GM19023 (cell line): Measurements from ENCODE around the gene C15orf39.
"Not testable (repeated sequence)": the region's sequence is repeated elsewhere in the genome, so short reads cannot be mapped to it uniquely, and the experiment has no call there.

Source experiments
- ATAC-seq: cut with Tn5 transposase; IDR thresholded peaks from one replicate; pipeline ENCODE4 v1.9.1; 2021; ENCODE audit warnings: mild to moderate bottlenecking, moderate library complexity; ENCODE audit not compliant: unreplicated experiment

Gene C15orf39

DNA sequence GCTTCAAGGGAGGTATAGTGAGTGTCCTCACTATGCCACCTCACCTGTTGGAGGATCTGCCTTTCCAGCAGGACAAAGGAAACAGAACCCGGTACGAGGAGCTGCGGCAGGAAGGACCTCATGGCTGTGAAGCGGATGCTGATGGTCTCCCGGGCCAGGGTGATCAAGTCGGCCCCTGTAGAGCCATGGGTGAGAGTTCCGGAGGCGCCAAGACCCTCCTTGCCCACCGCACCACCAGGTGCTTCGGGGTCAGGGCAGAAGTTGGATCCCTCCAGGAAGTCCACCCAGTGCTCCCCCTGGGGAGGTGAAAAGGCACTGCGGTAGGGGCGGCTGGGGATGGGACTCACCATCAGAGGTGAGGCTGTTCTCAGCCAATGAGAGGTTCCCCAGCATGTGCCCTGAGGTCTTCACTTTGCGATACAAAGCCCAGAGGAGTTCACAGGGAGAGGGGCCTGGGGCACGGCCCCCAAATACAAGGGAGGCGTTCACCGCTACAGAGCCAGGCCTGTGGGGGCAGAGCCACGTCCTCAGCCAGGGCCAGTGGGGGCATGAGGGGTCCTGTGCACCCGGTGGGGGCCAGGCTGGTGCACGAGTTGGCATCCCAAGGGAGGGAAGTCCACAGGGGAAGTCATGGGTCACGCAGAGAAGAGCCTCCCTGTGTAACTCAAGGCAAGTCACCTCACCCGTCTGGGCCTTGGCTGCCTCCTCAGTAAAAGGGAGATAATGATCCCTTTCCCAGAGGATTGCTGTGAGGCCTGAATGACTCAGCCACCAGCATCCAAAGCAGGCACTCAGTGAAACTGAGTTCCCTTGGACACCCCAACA, 27.7 kb downstream of the C15orf39 start:
- no peak for ATAC-seq

- no peak for ATAC-seq
Observed at GRCh38 chr15:75230016-75230343, 28.3 kb downstream of the C15orf39 start.

DNA sequence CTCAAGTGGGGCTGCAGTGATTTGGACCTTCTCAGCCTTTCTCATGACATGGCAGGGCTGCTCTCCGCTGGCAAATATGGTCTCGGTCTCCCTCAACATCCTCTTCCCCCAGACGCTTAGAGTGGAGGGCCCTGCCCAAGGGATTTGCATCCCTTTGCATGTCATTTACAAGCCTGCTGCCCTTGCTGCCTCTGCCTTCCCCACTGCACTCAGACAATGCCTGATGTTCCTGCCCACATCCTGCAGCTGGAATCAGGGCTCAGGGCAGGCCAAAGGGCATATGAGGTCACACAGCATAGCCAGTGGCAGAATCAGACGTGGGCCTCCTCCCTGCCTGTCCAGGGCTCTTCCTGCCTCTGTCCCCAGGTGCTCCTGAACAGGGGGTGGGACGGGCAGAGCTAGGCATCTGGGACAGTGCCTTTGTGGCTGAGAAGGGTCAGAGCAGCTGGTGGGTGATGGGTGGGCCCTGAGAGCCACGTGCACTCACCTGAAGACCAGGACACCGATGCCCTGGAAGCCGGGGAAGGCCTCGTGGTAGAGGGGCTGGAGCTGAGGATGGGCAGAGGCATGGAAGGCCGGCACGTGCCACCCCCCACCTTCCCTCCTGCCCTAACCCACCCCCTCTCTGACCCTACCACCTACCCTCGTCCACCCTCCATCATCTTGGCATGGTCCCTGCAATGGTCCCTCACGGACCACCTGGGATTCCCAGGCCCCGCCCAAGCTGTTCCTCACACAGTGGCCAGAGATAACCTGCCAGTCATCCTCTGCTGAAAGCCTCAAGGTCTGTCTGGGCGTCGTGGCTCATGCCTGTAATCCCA, 29.1 kb downstream of the C15orf39 start:
- no peak for ATAC-seq

- ATAC-seq: no peak
Observed at GRCh38 chr15:75231836-75232235, 30.2 kb downstream of the C15orf39 start.

GRCh38 chr15:75232252-75232813, 30.7 kb downstream of the C15orf39 start:
- no peak for ATAC-seq

GRCh38 chr15:75232826-75233503, 31.3 kb downstream of the C15orf39 start:
- no peak for ATAC-seq

GRCh38 chr15:75233504-75234190, 32.0 kb downstream of the C15orf39 start:
- no peak for ATAC-seq

GRCh38 chr15:75234191-75234810, 32.6 kb downstream of the C15orf39 start:
- no peak for ATAC-seq

DNA sequence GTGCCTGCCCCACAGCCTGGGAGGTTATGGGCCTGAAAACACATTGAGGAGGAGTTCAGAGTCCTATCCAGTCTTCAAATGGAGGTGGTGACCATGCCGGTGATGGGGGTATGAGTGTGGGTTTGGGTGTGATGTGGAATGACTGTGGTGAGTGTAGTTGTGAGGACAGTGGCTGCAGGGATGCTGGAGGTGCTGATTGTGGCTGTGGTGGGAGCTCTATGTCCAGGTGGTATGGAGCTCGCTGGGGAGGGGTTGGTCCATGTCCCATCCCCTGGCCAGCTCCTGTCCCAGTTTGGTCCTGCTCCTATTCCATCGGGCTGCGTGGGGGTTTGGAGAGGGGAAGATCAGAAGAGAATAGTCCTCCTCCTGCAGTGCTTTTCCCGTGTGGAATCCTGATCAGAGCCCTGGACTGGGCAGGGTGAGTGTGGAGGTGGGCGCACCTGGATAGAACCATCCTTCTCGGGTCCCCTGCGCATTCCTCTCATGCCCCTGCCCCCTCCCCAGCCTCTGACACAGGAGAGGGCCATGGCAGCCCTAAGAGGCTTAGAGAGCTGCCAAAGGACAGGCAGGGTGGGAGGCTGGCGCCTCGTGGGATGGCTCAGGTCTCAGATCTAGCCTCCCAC, 33.5 kb downstream of the C15orf39 start:
- no peak for ATAC-seq

DNA sequence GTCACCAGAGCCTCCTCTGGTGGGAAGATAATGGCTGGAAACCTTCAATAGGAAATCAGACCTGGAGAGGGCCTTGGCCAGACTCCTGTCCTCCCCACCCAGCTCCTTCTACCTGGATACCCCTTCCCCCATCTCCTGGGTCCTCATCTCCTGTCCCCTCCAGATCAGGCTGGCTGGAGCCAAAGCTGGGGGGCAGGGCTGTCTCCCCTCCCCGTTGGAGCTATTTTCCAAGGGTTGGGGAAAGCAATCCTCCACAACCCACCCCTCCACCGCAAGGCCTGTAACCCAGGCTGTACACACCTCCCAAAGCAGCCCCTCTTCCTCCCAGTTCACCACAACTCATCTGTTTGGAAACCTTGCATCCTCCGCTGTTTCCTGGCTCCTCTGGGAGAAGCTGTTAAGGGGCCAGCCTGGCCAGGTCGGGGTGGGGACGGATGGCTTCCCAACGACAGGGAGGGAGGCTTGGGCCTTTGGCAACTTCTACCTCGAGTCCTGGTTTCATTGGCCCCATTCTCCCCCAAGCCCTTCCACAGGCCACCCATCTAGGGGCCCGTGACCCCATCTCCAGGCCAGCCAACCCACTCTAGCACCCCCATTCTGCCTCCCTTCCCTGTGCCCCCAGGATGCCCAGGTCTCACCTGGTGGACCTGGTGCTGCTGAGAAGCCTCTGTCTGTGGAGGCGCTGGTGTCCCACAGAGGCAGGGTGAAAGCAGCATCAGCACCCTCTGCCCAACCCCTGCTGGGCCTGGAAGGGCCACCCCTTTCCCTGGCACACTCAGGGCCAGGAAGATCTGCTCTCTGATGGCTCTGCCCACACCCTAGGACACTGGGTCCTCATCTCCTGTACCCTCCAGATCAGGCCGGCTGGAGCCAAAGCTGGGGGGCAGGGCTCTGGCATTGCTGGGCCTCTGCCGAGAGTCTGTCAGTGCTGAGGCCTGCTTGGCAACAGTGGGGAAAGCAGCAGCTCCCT, 34.4 kb downstream of the C15orf39 start:
- ATAC-seq: no peak

- no peak for ATAC-seq
Observed at GRCh38 chr15:75237316-75237982, 35.8 kb downstream of the C15orf39 start.

DNA sequence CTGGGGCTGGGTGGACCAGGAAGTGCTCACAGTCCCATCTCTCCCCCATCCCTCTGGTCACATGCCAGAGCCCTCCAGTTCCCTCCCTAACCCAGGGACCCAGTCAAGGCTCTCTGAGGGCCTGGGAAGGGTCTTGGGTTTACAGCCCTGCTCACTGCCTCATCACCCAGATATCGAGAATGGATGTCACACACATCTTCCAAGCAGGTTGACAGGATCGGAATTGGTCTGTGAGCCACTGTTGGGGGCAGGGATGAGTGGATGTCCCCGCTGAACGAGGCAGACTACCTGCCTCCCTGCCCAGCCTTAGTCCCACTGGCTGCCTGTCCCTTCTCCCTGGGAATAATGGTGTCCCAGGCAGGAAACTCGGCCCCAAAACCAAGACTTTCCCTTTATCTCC, 36.5 kb downstream of the C15orf39 start:
- ATAC-seq: no peak

DNA sequence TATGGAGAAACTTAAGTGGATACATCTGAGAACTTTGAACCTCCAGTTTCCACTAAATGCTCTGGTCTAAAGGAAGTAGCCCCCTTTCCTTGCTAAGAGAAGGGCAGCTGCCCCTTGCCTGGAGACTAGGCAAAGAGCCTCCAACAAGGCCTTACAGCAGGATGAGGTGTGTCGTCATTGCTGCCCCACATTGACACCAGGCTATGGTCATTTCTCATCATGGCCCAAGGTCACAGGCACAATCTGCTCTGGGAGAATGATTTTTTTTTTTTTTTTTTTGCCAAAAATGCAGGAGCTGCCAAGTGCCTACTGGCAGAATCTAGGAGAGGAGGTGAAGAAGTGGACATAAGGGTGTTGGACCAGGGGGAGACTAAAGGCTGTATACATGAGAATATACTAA, 44.1 kb downstream of the C15orf39 start:
- ATAC-seq: not testable (repeated sequence)

DNA sequence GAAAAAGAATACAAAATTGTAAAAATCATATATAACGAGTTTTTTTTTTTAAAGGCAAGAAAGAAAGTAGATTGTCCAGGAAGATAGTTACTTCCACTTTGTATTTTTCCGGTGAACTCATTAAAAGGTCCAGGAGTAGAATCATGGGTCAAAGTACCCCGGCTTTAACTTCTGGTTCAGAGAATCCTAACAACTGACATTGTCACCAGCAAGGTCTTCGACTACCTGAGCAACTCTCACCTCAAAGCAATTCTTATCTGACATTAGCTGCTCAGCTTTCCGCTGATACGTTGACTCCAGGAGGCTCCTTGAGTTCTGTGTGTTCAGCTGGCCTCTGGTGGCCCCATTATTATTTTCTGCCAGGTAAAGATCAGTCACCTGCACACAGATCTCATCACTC, 47.3 kb downstream of the C15orf39 start:
- ATAC-seq: not testable (repeated sequence)

- no peak for ATAC-seq
Observed at GRCh38 chr15:75249726-75250125, 48.0 kb downstream of the C15orf39 start.

GRCh38 chr15:75251343-75251742, 49.7 kb downstream of the C15orf39 start:
- not testable (repeated sequence) for ATAC-seq

DNA sequence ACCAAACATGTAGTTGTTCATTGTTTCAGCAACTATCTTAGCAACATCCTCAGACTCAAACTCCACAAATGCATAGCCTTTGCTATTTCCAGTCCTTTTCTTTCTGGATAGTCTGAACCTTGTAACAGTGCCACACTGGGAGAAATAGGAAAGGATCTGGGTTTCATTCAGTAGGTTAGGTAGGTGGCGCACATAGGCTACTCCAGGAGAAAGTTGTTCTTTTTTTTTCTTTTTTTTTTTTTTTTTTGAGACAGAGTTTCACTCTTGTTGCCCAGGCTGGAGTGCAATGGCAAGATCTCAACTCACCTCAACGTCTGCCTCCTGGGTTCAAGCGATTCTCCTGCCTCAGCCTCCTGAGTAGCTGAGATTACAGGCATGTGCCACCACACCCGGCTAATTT, 50.6 kb downstream of the C15orf39 start:
- ATAC-seq: not testable (repeated sequence)

DNA sequence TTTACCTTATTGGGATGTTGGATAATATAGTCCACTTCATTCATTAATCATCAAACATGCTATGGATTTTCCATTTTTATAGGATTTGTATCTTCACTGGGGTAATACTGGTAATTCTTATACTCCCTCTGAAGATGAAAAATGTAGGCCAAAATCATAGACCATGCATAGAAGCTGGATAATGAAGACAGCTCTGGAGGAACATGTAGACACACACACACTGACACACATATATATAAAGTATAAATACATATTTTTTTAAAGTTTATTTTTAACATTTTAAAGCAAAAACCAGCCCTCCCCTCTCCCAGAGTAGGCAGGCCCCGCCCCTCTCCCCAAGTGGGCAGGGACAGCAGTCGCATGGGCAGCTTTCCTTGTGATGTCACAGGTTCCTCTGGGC, 56.4 kb downstream of the C15orf39 start, which contains the start of gene GOLGA6C:
TSS of gene GOLGA6C (plus strand) at position 301 of the 400 bp plus-strand sequence. CDS start 265 bp downstream, outside the sequence.
- not testable (repeated sequence) for ATAC-seq
